ENCODE data around the gene NKAIN4. TPM values are rescaled to one million over a fixed set of nuclear protein-coding genes. Genes with fewer than 3 reads are reported as not detected.

NKAIN4 gene
- total and polyA plus RNA-seq, 12 donors = 0.15 to 2.8 (median 0.36) TPM; not detected in 6

DNA sequence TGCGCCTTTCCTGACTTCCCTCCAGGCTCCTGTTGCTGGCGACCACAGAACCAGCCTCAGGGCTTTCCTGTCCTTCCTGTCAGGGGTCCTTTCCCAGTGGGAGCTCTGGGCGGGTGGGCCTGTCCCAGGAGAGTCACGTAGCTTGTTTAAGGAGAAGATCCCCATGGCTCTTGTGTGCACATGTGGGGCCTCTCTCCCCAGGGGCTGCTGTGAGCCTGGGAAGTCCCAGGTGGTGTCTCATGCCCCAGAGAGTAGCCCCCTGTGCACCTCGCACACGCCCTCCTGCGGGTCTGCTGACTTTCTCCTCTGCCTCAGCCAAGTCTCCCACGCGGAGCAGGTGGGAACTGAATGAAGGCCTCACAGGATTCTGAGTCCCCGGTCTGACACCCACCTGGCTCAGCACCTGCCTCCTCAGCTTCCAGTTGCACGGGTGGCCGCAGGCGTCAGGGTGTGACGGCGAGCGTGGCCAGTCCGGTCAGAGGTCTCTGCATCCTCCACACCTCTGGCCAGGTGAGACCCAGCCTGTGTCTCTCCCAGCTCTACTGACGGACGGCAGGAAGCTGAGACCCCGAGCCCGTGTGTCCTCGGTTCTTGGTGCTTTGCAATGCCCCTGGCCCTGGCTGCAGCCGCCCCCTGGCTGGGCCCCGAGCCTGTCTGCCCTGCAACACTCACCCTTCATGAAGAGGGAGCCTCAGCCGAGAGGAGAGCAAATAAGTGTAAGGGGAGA, 5.6 kb upstream of the NKAIN4 start:
- Histone ChIP-seq H3K36me3 (replicated peaks in 1 of 2) (no peaks in the 10 kb centered on the region), H3K4me1 (replicated peaks in 1 of 2) (no peaks in the 10 kb centered on the region), H3K27ac (no peak overlapping the region), H3K4me3 (no peak overlapping the region), H3K27me3 (peaks cover 16% of the 10 kb centered on the region), H3K9me3 (replicated peaks in 1 of 3) (no peaks in the 10 kb centered on the region)
- no peak for TF ChIP-seq POLR2A (IDR thresholded peaks at IDR 0.05)
- TF ChIP-seq, protein P1, sequence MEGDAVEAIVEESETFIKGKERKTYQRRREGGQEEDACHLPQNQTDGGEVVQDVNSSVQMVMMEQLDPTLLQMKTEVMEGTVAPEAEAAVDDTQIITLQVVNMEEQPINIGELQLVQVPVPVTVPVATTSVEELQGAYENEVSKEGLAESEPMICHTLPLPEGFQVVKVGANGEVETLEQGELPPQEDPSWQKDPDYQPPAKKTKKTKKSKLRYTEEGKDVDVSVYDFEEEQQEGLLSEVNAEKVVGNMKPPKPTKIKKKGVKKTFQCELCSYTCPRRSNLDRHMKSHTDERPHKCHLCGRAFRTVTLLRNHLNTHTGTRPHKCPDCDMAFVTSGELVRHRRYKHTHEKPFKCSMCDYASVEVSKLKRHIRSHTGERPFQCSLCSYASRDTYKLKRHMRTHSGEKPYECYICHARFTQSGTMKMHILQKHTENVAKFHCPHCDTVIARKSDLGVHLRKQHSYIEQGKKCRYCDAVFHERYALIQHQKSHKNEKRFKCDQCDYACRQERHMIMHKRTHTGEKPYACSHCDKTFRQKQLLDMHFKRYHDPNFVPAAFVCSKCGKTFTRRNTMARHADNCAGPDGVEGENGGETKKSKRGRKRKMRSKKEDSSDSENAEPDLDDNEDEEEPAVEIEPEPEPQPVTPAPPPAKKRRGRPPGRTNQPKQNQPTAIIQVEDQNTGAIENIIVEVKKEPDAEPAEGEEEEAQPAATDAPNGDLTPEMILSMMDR (IDR thresholded peaks at IDR 0.05) = no peak
- intact Hi-C loops (cut with DNase I) = no loop called here
- DNase-seq = no peak
- 72 to 86% (median 77%) methylated on average over 12 to 25 of the region's 25 CpGs for WGBS, 4 donors

DNA sequence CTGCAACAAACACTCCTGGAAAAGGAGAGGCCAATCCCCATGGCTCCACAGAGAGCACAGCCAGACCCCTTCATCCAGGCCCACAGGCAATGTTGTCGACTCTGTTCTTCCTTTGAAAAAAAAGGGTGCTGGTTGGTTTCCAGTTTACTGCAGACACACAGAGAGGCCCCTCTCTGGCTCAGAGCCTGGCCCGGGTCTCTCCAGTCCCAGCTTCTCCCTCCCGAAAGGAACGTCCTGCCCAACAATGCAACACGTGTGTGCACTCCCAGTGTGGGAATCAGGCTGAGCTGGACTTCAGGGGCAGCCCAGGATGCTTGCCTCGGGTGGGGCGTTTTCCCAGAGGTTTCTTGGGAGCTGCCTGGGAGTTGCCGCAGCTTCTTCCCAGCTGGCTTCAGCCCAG, 4.5 kb upstream of the NKAIN4 start:
- Histone ChIP-seq H3K4me1 (replicated peaks in 1 of 2) (no peaks in the 10 kb centered on the region), H3K9me3 (replicated peaks in 1 of 3) (no peaks in the 10 kb centered on the region), H3K27me3 (peaks cover 26% of the 10 kb centered on the region), H3K36me3 (replicated peaks in 1 of 2) (no peaks in the 10 kb centered on the region), H3K4me3 (no peak overlapping the region), H3K27ac (no peak overlapping the region)
- TF ChIP-seq, protein P1 (IDR thresholded peaks at IDR 0.05) = no peak
- TF ChIP-seq POLR2A (IDR thresholded peaks at IDR 0.05) = no peak
- intact Hi-C loops (cut with DNase I) = no loop called here
- no peak for DNase-seq
- WGBS, 4 donors = 60 to 76% (median 61%) methylated on average over 6 to 8 of the region's 8 CpGs

DNA sequence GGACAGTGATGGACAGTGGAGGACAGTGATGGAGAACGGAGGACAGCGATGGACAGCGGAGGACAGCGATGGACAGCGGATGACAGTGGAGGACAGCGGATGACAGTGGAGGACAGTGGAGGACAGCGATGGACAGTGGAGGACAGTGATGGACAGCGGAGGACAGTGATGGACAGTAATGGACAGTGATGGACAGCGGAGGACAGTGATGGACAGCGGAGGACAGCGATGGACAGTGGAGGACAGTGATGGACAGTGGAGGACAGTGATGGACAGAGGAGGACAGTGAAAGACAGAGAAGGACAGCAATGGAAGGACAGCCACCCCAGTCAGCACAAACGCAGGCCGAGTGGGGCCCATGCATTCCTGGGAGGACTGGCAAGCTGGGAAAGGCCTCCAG, 3.4 kb upstream of the NKAIN4 start:
- intact Hi-C loops (cut with DNase I) = no loop called here
- Histone ChIP-seq H3K9me3 (replicated peaks in 1 of 3) (no peaks in the 10 kb centered on the region), H3K27me3 (peaks cover 35% of the 10 kb centered on the region), H3K36me3 (replicated peaks in 1 of 2) (no peaks in the 10 kb centered on the region), H3K27ac (no peak overlapping the region), H3K4me3 (no peak overlapping the region), H3K4me1 (replicated peaks in 1 of 2) (peaks cover 0 to 5% of the 10 kb centered on the region in 2 donors)
- WGBS, 4 donors = 82 to 90% (median 87%) methylated on average over 13 of the region's 13 CpGs
- no peak for DNase-seq
- TF ChIP-seq, protein P1 (IDR thresholded peaks at IDR 0.05) = no peak
- no peak for TF ChIP-seq POLR2A (IDR thresholded peaks at IDR 0.05)

DNA sequence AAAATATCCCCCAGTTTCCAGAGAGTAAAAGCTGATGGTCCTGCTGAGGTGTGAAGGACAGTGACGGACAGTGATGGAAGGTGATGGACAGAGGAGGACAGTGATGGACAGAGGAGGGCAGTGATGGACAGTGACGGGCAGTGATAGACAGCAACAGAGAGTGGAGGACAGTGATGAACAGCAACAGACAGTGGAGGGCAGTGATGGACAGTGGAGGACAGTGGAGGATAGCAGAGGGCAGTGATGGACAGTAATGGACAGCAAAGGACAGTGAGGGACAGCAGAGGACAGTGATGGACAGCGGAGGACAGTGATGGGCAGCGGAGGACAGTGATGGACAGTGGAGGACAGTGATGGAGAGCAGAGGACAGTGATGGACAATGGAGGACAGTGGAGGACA, 2.7 kb upstream of the NKAIN4 start:
- peaks cover 0 to 5% of the 10 kb centered on the region in 2 donors for H3K4me1 ChIP-seq (replicated peaks in 1 of 2)
- peaks cover 40% of the 10 kb centered on the region for H3K27me3 ChIP-seq

More for the DNA sequence above, 2.7 kb upstream of the NKAIN4 start:
- Histone ChIP-seq H3K36me3 (replicated peaks in 1 of 2) (no peaks in the 10 kb centered on the region), H3K9me3 (replicated peaks in 1 of 3) (no peaks in the 10 kb centered on the region), H3K27ac (no peak overlapping the region), H3K4me3 (no peak overlapping the region)
- TF ChIP-seq, protein P1 (IDR thresholded peaks at IDR 0.05) = no peak
- no peak for TF ChIP-seq POLR2A (IDR thresholded peaks at IDR 0.05)
- WGBS, 4 donors = 79 to 86% (median 82%) methylated on average over 4 of the region's 4 CpGs
- intact Hi-C loops (cut with DNase I) = no loop called here
- DNase-seq = no peak

Measured in adrenal gland (tissue), 12 donors.